NCI-H524 (cell line): Measurements from ENCODE around the gene TRIM41.
"Not testable (repeated sequence)": the region's sequence is repeated elsewhere in the genome, so short reads cannot be mapped to it uniquely, and the experiment has no call there.

Source experiments
- DNase-seq, 2 experiments: peaks; one replicate each; lab custom pipeline; 2025; lab: John Stamatoyannopoulos, UW

The TRIM41 gene

GRCh38 chr5:181255836-181256578 is 32.9 kb downstream of the TRIM41 start:
- no peak for DNase-seq

- DNase-seq = no peak
These were observed 35.5 kb downstream of the TRIM41 start for GRCh38 chr5:181258576-181258975.

- no peak for DNase-seq
These were observed 36.2 kb downstream of the TRIM41 start for GRCh38 chr5:181259283-181259682.

GRCh38 chr5:181259974-181260719 is 37.1 kb downstream of the TRIM41 start:
- DNase-seq = no peak

GRCh38 chr5:181260720-181261319 is 37.7 kb downstream of the TRIM41 start, which contains the start of gene TRIM52:
TRIM52 (minus strand) TSS chr5:181261143; CDS start chr5:181260813, 330 bp downstream.
- DNase-seq = no peak

- DNase-seq = no peak
These were observed 38.4 kb downstream of the TRIM41 start for GRCh38 chr5:181261320-181262049.

- no peak for DNase-seq
These were observed 40.6 kb downstream of the TRIM41 start for GRCh38 chr5:181263633-181264032.

GRCh38 chr5:181265092-181265671 is 42.1 kb downstream of the TRIM41 start:
- DNase-seq = no peak

- DNase-seq = not testable (repeated sequence)
These were observed 44.3 kb downstream of the TRIM41 start for GRCh38 chr5:181267291-181267904.

- DNase-seq = not testable (repeated sequence)
These were observed 44.8 kb downstream of the TRIM41 start for GRCh38 chr5:181267907-181268306.

GRCh38 chr5:181271081-181271480 is 48.0 kb downstream of the TRIM41 start:
- no peak for DNase-seq

- DNase-seq = not testable (repeated sequence)
These were observed 50.3 kb downstream of the TRIM41 start for GRCh38 chr5:181273433-181273744.

GRCh38 chr5:181280251-181280762 is 57.2 kb downstream of the TRIM41 start:
- no peak for DNase-seq

GRCh38 chr5:181281077-181281983 is 58.2 kb downstream of the TRIM41 start:
- DNase-seq = no peak

- DNase-seq = no peak
These were observed 58.9 kb downstream of the TRIM41 start for GRCh38 chr5:181281984-181282316.

- not testable (repeated sequence) for DNase-seq
These were observed 59.3 kb downstream of the TRIM41 start for GRCh38 chr5:181282415-181282814.

GRCh38 chr5:181282874-181283273 is 59.8 kb downstream of the TRIM41 start:
- no peak for DNase-seq

GRCh38 chr5:181283347-181283746 is 60.3 kb downstream of the TRIM41 start:
- no peak for DNase-seq

- DNase-seq = not testable (repeated sequence)
These were observed 61.0 kb downstream of the TRIM41 start for GRCh38 chr5:181283841-181284755.
